HK-2 (cell line): Measurements from ENCODE around the gene ZNF839.
"Not testable (repeated sequence)": the region's sequence is repeated elsewhere in the genome, so short reads cannot be mapped to it uniquely, and the experiment has no call there.

ENCODE experiments used
- DNase-seq: peaks from one replicate; pipeline ENCODE4 v3.0.0-alpha.2; 2018; ENCODE audit not compliant: unreplicated experiment

Gene ZNF839

DNA sequence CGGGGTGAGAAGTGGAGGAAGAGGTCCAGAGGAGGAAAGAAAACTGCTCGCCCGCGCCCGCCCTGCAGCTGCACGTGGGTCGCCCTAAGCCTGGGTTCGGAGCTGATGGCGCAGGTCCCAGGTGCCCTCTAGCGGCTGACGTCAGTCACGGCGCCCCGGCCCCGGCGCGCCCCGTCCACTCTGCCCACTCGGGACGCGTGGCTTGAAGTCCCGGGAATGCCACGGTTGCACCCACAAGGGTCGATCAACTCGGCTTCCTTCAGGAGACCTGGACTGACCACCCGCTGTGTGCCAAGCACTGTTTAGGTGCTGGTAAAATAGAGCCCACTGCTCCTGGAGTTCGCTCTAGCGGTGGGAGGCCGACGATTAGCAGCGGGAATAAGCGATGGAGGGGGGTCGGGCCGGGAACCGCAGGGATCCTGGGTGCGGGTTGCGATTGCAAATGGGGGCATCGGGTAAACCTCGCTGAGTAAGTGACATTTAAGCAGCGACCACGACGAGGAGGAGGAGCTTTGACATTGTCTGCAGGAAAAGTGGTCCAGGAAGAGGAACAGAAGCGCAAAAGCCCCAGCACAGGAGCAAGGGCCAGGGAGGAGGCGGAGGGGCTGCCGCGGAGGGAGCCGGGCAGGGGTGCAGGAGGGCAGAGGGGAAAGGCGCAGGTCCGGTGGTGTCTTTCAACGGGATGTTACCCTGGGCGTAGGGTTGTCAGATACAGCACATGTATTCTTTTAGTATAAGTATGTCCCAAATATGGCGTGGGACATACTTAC is 5.1 kb upstream of the ZNF839 start:
- peak; percentile 82 for DNase-seq

DNA sequence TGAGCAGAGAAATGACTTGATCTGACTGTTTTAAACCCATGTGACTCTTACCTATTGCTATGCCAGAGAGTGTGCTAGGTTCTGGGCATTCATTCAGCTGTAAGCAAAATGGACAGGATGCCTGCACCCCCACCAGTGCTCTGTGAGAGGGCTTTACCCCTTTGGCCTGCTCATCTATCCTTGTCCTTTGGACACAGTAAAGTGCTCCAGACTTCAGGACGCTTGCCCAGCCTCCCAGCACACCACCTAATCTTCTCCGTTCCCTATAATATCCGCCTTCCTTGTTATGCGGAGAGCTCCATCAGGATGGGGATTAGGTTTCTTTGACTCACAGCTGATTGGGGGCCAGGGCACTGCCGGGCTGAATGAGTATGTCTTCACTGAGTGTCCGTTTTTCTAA is 4.4 kb upstream of the ZNF839 start:
- no peak for DNase-seq

DNA sequence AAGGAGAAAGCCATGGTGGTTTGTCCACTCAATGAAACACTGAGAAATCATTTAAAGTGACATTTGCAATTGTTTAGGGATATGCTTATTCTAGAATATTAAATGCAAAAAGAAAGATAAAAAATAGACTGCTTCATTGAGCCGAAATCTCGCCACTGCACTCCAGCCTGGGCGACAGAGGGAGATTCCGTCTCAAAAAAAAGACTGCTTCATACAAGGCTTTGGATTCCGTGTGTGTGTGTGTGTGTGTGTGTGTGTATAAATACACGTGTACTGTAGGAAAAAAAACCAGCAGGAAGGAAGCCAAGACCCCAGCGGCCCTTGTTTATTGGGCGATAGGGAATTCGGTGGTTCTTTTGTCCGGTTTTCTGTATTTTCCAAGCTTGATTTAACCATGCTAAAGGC is 3.2 kb upstream of the ZNF839 start:
- peak; percentile 55 for DNase-seq

DNA sequence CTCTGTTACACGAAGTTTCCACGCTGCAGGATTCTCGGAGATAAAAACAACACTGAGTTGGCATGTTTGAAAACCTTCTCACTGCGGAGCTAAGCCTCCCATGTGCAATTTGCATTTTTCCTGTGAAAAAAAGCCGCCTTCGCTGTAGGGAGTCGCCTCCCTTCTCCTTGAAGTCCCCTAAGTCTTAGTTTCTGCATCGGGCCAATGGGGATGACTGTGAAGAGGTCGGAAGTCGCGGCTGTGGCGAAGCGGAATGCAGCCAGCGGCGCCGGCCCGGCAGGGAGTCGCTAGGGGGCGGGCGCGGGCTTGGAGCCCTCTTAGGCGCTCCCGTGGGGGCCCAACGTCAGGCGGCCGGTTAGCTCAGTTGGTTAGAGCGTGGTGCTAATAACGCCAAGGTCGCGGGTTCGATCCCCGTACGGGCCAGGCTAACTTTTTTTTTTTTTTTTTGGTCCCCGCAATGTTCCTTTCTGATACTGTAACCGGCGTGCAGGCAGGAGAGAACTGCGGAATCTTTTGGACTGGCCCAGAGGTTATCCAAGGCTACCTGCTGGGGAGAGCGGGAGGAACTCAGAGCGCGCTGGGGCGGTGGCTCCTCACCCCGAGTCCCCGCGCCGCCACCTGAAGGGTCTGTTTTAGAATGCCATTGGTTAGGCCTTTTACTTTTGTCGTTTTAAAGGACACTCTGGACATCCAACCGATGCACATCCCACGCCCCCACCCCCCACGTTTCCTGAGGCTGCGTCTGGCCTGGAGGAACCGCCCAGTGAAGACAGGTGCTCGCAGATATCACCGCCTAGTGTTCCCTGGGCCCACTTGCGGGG is 2.6 kb upstream of the ZNF839 start:
- DNase-seq: peak; percentile 98

DNA sequence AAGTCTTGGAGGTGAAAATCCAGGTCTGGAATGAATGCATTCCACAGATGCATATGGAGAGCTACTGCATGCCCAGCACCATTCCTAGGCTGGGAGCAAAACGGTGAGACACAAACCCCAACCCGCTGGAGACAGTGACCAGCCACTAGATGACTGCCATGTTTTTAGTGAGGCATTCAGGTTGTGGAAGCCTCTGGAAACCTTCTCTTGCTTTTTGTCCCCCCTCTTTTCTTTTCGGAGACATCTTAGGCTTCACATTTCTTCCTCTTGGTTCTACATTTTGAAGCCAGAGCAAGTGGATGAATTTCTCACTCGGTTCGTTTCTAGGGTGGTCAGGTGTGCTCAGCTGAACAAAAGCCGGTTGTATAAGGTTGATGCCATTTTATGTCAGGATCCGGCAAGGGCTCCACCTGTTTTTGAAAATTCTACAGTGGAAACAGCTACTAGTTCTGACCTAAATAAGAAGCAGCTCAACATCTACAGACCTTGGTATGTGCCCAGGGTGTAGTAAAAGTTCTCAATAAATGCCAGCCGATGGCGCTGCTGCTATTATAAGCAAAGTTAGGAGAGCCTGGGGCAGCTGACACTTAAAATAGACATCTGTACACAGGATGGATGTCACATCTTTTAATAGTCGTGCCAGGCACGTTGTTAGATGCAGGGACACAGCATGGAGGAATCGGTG is 1.8 kb upstream of the ZNF839 start:
- peak; percentile 29 for DNase-seq

DNA sequence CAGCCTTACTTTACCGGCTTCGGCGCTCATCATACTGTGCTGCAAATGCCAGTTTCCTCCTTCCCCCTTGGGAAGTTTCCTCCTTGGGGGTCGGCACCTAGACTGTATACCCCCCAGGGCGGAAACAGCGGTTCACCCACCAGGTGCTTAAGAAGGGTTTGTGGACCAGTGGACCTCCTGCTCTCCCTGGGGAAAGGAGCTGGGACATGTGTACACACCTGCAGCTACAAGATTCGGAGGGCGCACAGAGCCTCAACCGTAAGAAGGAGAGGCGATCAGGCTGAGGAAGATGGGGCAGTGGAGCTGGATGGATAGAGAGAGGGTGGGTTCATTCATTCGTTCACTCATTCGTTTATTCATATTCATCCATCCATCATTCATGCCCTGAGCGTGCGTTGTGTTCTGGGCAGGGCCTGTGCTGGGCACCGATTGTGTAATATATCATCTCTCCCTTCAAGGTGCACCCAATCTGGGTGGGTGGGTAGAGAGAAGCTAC is 717 bp upstream of the ZNF839 start:
- DNase-seq: no peak

DNA sequence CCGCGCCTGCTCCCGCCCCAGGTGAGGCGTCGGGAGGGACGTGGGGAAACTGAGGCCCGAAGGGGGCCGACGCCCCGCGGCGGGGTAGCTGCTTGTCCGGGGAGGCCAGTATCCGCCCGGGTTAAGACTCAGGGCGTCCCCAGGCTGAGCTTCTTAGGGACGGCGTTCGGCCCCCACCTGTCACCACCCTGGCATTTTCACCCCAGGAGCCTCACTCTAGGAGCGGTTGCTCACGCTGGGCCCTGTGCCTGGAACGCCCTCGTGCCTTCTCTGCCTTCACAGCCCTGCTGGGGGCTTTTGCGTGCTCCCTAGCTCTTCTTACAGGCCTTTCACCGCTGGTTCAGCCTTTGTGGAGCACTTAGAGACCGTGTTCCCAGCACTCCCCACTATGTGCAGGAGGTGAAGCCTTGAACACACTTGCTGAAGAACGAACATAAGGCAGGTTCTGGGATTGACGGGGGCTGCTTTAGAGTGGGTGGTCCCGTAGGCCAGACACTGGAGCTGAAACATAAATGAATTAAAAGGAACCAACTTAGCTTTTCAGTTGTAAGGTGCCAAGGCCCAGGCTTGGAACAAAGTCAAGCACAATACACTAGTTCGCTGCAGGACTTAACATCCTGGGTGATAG is 601 bp downstream of the ZNF839 start:
- DNase-seq: peak; percentile 35

DNA sequence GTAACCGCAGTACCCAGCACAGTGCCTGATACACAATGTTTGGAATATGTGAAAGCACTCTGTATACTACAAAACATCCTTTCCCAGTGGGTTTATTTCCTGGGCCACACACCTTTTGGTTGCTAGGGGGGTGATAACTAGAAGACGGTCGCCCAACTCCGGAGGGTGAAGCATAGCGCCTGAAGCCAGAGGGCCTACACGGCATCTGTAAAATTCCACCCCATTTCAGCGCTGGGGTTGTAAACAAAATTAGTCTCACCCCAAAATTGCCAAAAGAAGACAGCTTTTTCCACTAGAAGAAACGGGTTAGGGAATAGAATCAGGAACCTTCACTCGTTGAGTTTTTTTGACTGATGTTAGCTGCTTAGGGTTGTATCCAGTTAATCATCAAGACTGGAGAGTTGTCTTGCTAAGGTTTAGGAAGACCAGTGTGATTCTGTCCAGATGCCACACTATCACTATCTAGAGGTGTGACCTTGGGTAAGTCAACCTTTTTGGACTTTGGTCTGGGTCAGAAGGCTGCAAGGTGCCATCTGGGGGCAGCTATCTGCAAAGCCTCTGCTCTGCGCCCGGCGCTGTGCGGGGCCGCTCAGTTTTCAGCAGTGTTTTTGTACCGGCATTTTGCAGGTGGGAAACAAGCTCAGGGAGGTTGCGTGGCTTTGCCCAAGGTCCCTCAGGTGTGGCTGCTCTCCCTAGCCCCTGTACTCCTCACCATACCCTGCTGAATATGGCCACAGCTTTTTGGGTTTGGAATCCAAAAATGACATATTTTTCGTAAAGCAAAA is 1.3 kb downstream of the ZNF839 start:
- no peak for DNase-seq

DNA sequence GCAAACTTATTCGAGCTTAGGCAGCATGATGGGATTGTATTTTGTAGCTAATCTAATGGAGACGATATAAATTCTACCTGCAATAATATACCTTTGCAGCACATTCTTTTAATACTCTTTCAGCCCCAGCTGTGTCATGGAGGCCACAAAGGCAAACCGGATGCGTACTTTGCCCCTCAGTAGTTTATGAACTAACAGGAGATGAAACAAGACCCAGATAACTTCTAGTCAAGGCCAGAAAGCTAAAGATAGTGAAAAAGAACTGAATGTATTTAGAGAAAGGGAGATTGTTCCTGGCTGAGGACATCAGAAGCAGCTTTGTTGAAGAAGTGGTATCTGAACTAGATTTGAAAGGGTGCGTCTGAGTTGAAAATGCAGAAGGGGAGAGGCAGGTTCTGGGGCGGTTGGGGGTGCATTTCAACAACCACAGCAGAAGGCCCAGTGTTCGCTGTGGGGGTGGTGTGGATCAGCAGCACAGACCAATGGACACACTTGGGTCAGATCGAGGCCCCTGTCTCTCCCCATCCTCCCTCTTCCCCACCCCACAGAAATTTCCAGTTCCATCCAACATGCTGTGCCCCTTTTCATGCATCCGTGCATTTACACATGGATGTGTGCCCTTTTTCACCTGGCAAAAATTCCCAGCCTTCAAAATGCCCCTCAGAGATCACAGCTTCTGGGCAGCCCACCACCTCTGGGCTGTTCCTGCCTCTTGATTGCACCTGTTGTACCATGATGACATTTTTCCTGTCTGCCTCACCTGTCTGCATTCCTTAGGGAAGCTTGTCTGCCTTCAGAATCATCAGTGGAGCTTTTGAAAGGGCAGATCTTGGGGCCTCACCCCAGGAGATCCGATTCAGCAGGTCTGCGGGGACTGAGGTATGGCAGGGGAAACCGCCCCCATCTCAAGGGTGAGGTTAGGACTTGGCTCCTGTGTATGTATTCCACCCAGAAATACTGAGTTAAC is 2.2 kb downstream of the ZNF839 start:
- DNase-seq: no peak

DNA sequence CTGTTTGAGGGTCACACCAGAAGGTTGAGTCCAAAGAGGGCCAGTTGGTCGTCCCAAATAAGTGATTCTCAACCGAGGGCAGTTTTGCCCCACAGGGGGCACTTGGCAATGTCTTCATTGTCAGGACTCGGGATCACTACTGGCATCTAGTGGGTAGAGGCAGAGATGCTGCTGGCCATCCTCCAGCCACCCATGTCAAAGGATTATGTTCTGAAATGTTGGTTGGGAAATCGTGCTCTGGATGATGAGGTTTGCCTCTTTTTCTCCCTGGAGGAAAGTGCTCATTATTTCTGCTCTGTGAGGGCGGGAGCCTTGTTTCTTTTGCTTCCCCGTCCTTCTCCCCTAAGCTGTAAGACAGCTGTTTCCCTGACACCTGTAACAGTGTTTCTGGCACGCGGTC is 3.6 kb downstream of the ZNF839 start:
- peak; percentile 47 for DNase-seq

DNA sequence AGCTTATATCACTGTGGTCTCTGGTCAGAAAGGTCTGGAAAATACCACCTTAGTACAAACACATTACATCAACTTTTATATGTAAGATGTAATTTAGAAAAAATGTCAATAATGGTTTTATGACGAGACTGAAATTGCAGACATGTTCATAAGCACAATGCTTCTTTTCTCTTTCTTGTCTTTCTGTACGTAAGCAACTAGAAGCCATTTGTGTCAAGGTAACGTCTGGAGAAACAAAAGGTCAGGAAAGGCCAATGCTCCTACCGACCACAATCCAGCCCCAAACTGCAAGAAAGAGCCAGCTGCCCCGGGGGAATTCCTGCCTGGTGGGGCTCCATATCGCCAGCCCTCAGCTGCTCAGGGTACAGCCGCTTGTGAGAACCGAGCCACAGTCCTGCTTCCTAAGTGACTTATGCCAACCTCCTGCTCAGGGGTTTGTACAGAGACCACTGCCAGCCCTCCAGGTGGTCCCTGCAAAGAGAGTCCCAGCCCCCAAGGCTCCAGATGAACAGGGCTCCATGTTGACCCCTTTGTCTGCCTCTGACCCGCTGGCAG is 6.3 kb downstream of the ZNF839 start:
- DNase-seq: no peak

DNA sequence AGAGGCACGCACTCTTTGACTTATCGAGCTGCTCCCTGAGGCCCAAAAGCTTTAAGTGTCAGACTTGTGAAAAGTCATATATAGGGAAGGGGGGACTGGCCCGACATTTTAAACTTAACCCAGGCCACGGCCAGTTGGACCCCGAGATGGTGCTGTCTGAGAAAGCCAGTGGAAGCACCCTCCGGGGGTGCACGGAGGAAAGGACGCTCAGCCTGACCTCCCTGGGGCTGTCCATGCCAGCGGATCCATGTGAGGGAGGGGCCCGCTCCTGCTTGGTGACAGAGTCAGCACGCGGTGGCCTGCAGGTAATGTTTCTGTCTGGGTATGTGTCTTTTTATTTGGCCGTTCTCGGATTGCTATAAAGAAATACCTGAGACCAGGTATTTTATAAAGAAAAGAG is 7.0 kb downstream of the ZNF839 start:
- no peak for DNase-seq

DNA sequence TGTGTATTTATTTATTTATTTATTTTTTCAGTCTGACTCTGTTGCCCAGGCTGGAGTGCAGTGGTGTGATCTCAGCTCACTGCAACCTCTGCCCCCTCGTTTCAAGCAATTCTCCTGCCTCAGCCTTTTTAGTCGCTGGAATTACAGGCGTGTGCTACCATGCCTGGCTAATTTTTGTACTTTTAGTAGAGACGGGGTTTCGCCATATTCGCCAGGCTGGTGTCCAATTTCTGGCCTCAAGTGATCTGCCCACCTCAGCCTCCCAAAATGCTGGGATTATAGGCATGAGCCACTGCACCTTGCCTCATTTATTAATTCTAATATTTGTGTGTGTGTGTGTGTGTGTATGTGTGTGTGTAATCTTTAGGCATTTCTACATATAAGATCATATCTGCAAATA is 9.8 kb downstream of the ZNF839 start:
- not testable (repeated sequence) for DNase-seq

DNA sequence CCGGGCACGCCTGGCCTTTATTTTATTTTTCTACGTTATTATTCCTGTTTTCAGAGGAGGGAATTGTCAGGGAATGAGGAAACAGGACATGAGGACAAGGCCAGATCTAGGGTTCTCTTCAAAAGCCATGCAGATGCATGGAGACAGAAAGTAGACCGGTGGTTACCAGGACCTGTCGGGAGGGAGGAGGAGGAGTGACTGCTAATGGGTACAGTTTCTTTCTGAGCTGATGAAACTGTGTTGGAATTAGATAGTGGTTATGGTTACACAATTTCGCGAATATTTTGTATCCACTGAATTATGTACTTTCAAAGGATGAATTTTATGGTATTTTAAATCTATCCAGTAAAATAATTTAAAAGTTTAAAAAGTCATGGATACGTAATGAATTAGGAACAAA is 11.3 kb downstream of the ZNF839 start:
- DNase-seq: no peak

DNA sequence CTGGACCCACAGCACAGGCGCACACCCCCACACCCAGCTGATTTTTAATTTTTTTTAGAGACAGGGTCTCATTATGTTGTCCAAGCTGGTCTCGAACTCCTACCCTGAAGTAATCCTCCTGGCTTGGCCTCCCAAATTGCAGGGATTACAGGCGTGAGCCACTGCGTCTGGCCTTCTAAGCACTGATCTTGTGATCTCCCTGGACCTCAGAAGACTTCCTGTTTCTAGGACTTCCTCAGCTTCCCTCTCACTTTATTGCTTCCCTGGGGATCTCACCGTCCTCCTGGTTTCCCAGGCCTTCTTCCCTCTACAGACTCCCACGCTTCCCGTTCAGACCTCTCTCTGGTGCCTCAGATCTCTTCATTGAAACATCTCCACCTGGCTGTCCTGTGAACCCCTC is 13.8 kb downstream of the ZNF839 start:
- DNase-seq: no peak

DNA sequence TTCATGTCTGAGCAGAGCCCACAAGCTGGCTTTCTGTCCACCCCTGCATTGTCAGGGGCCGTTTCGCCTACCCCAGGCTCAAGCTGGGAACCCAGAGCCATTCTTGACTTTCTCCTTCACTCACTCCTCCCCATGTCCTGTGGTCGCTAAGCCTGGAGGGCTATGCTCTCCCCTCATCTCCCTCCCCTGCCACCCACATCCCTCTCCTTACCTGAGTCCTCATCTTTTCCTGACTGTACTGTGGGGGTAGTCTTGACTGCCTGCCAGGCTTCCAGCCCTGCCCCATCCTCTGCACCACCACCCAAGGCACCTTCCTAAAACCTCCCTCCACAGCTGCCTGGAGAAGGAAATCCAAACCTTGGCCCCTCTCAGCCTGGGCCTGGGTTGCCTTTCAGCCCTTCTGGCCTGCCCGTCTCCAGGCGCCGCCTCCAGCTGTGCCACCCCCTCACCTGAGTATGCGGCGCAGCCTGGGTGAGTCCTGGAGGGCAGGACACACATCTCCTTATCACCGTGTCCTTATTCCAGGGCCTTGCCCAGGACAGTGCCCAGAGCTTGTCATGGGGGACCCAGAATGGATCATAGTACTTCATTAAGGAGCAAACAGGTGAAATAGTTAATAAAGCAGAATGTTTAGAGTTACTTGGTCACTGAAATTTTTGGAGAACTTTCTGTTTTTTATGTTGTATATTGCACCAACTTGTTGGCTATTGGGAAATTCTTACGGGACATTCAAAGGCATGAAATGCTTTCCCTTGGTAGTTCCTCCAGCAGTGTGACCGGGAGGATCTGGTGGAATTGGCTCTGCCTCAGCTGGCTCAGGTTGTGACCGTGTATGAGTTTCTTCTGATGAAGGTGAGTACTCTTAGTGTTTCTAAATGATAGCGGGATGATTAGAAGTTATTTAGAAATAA is 14.5 kb downstream of the ZNF839 start:
- no peak for DNase-seq

DNA sequence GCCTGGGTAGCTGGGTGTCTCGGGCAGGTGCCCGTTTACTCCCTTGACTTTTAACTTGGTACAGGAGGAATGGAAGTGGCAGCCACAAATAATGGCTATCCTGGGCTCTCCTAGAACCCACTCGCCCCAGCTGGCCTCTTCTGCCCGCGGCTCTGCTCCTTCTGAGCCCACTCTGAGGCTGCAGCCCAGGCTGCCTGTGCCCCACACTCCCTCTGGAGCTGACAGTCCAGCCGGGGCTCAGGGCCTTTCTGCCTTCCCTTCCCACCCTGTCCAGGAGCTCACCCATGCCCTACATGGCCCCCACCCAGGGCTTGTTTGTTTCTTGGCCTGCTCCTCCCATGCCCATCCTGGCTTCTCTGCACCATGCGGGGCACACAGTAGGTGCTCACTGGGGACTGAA is 15.6 kb downstream of the ZNF839 start:
- DNase-seq: no peak

DNA sequence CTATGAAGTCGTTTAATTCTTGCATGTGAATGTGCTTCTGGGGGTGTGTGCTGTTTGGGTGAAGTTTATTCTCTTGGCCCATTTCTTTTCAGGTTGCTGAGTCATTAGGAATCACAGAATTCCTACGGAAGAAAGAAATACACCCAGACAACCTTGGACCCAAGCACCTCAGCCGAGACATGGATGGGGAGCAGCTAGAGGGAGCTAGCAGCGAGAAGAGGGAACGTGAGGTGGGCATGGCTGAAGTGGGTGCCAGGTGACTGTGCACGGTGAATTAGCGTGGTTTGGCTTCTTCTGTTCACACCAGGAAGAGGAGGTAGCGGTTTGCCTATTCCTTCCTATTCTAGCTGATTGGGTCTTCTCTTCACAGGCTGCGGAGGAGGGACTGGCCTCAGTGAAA is 19.2 kb downstream of the ZNF839 start:
- DNase-seq: no peak

DNA sequence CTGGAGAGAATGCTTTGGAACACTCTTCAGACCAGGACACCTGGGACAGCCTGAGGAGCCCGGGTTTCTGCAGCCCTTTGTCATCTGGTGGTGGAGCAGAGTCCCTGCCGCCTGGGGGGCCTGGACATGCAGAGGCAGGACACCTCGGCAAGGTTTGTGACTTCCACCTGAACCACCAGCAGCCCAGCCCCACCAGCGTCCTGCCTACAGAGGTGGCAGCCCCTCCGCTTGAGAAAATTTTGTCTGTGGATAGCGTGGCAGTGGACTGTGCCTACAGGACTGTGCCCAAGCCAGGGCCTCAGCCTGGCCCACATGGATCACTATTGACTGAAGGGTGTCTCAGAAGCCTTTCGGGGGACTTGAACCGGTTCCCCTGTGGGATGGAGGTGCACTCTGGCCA is 22.0 kb downstream of the ZNF839 start:
- no peak for DNase-seq
